PC-9 (cell line): ENCODE measurements around the gene SDCCAG8.

Experiments
- EZH2 ChIP-seq: fragments of 200-600 bp; sonication (generic); IDR thresholded peaks from 2 replicates; pipeline ENCODE4 v1.8.0; 2017; ENCODE audit warnings: antibody characterized with exemption, low read depth
- TF ChIP-seq, protein P1 (sequence below): fragments of 200-600 bp; sonication (generic); conservative IDR thresholded peaks from 2 replicates; pipeline ENCODE4 v1.6.1; 2017; ENCODE audit warnings: mixed run types, antibody characterized with exemption, mild to moderate bottlenecking, moderate library complexity

- TF ChIP-seq EZH2: no peak
- TF ChIP-seq, protein P1, sequence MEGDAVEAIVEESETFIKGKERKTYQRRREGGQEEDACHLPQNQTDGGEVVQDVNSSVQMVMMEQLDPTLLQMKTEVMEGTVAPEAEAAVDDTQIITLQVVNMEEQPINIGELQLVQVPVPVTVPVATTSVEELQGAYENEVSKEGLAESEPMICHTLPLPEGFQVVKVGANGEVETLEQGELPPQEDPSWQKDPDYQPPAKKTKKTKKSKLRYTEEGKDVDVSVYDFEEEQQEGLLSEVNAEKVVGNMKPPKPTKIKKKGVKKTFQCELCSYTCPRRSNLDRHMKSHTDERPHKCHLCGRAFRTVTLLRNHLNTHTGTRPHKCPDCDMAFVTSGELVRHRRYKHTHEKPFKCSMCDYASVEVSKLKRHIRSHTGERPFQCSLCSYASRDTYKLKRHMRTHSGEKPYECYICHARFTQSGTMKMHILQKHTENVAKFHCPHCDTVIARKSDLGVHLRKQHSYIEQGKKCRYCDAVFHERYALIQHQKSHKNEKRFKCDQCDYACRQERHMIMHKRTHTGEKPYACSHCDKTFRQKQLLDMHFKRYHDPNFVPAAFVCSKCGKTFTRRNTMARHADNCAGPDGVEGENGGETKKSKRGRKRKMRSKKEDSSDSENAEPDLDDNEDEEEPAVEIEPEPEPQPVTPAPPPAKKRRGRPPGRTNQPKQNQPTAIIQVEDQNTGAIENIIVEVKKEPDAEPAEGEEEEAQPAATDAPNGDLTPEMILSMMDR: no peak
Measured at GRCh38 chr1:243529512-243529911, 273.7 kb downstream of the SDCCAG8 start.
